H9 (cell line): Measurements from ENCODE around the gene PPARGC1A. TPM values are rescaled to one million over a fixed set of nuclear protein-coding genes. Genes with fewer than 3 reads are reported as not detected.
A peak's percentile ranks its signal among the peaks of the same experiment; 100 is the strongest.

Source experiments
- DNase-seq: peaks from one replicate; pipeline ENCODE4 v3.0.0-alpha.2; 2017
- H2AFZ ChIP-seq: one replicate; pipeline ENCODE4 v1.6.1; 2013; ENCODE audit warnings: mild to moderate bottlenecking, low read length, control low read depth, moderate library complexity
- H2AK5ac ChIP-seq: 2 replicates; pipeline ENCODE4 v1.6.1; 2013; ENCODE audit warnings: low read length, control low read depth, mixed read lengths; ENCODE audit not compliant: insufficient read length
- H2BK120ac ChIP-seq: one replicate; pipeline ENCODE4 v1.6.1; 2013; ENCODE audit warnings: low read depth, mild to moderate bottlenecking, low read length, control low read depth, inconsistent platforms; ENCODE audit not compliant: poor library complexity, severe bottlenecking
- H2BK12ac ChIP-seq: 2 replicates; pipeline ENCODE4 v1.6.1; 2013; ENCODE audit warnings: low read length, control low read depth, mixed read lengths, low read depth; ENCODE audit not compliant: insufficient read length
- H2BK15ac ChIP-seq: 2 replicates; pipeline ENCODE4 v1.6.1; 2013; ENCODE audit warnings: low read depth, low read length, control low read depth
- H2BK20ac ChIP-seq: one replicate; pipeline ENCODE4 v1.6.1; 2013; ENCODE audit warnings: low read depth, mild to moderate bottlenecking, low read length, control low read depth, inconsistent platforms; ENCODE audit not compliant: poor library complexity, severe bottlenecking
- H2BK5ac ChIP-seq: 2 replicates; pipeline ENCODE4 v1.6.1; 2013; ENCODE audit warnings: low read length, control low read depth, mixed read lengths; ENCODE audit not compliant: insufficient read length
- H3K14ac ChIP-seq: 2 replicates; pipeline ENCODE4 v1.6.1; 2013; ENCODE audit warnings: low read length, control low read depth; ENCODE audit not compliant: insufficient read depth
- H3K18ac ChIP-seq: 2 replicates; pipeline ENCODE4 v1.6.1; 2013; ENCODE audit warnings: low read depth, mild to moderate bottlenecking, mixed read lengths, low read length, control low read depth; ENCODE audit not compliant: insufficient read length
- H3K23ac ChIP-seq: 2 replicates; pipeline ENCODE4 v1.6.1; 2013; ENCODE audit warnings: low read length, control low read depth, mixed read lengths, low read depth; ENCODE audit not compliant: insufficient read length
- H3K23me2 ChIP-seq: 2 replicates; pipeline ENCODE4 v1.6.1; 2013; ENCODE audit warnings: low read depth, mild to moderate bottlenecking, mixed read lengths, low read length, control low read depth; ENCODE audit not compliant: insufficient read length, poor library complexity, severe bottlenecking
- H3K27ac ChIP-seq: 2 replicates; pipeline ENCODE4 v1.5.1; 2013; ENCODE audit warnings: low read length, control low read depth, mixed read lengths, low read depth; ENCODE audit not compliant: insufficient read length
- H3K27me3 ChIP-seq: 2 replicates; pipeline ENCODE4 v1.6.1; 2013; ENCODE audit warnings: low read length, control low read depth, inconsistent platforms; ENCODE audit not compliant: insufficient read depth
- H3K4ac ChIP-seq: 2 replicates; pipeline ENCODE4 v1.6.1; 2013; ENCODE audit warnings: low read depth, mild to moderate bottlenecking, control low read depth, inconsistent platforms, low read length, moderate library complexity
- H3K4me1 ChIP-seq: 2 replicates; pipeline ENCODE4 v1.6.1; 2013; ENCODE audit warnings: low read length, control low read depth, inconsistent platforms; ENCODE audit not compliant: insufficient read depth
- H3K4me2 ChIP-seq: 2 replicates; pipeline ENCODE4 v1.6.1; 2013; ENCODE audit warnings: low read length, control low read depth, mixed read lengths; ENCODE audit not compliant: insufficient read length, insufficient read depth
- H3K56ac ChIP-seq: 2 replicates; pipeline ENCODE4 v1.6.1; 2013; ENCODE audit warnings: low read depth, mild to moderate bottlenecking, mixed read lengths, low read length, control low read depth; ENCODE audit not compliant: insufficient read length
- H3K79me1 ChIP-seq: 2 replicates; pipeline ENCODE4 v1.6.1; 2013; ENCODE audit warnings: low read depth, mild to moderate bottlenecking, moderate library complexity, low read length, control low read depth, inconsistent platforms; ENCODE audit not compliant: insufficient read depth, poor library complexity, severe bottlenecking
- H3K79me2 ChIP-seq: 2 replicates; pipeline ENCODE4 v1.6.1; 2013; ENCODE audit warnings: low read length, control low read depth, inconsistent platforms; ENCODE audit not compliant: insufficient read depth
- H3K9ac ChIP-seq: 2 replicates; pipeline ENCODE4 v1.6.1; 2013; ENCODE audit warnings: low read length, control low read depth, mixed read lengths; ENCODE audit not compliant: insufficient read length; ENCODE audit errors: extremely low read depth
- H3K9me3 ChIP-seq: one replicate; pipeline ENCODE4 v1.6.1; 2013; ENCODE audit warnings: low read depth, low read length, inconsistent platforms; ENCODE audit not compliant: control insufficient read depth
- H3T11ph ChIP-seq: one replicate; pipeline ENCODE4 v1.6.1; 2013; ENCODE audit warnings: mild to moderate bottlenecking, low read length, control low read depth, inconsistent platforms
- H4K20me1 ChIP-seq: one replicate; pipeline ENCODE4 v1.6.1; 2013; ENCODE audit not compliant: control insufficient read depth, insufficient read length, insufficient read depth
- H4K5ac ChIP-seq: 2 replicates; pipeline ENCODE4 v1.6.1; 2013; ENCODE audit warnings: low read depth, mild to moderate bottlenecking, mixed read lengths, low read length, control low read depth; ENCODE audit not compliant: insufficient read length
- H4K8ac ChIP-seq: replicated peaks from 2 replicates; pipeline ENCODE4 v1.6.1; 2013; ENCODE audit warnings: low read length, control low read depth, mixed read lengths, low read depth; ENCODE audit not compliant: insufficient read length
- H4K91ac ChIP-seq: 2 replicates; pipeline ENCODE4 v1.6.1; 2013; ENCODE audit warnings: low read depth, mild to moderate bottlenecking, moderate library complexity, mixed read lengths, low read length, control low read depth; ENCODE audit not compliant: insufficient read length
- H3K27ac Mint-ChIP-seq, 3 experiments: 2 replicates in 2 of 3; 3 replicates in 1 of 3; pipeline ENCODE4 v1.8.0; 2020 to 2021; ENCODE audit warnings: mixed read lengths in 3 of 3, mild to moderate bottlenecking in 1 of 3, moderate library complexity in 1 of 3
- H3K27me3 Mint-ChIP-seq: 2 replicates; pipeline ENCODE4 v1.8.0; 2021; ENCODE audit warnings: low read depth, mild to moderate bottlenecking, moderate library complexity, mixed read lengths
- H3K36me3 Mint-ChIP-seq, 3 experiments: 2 replicates in 2 of 3; 3 replicates in 1 of 3; pipeline ENCODE4 v1.8.0; 2020 to 2021; ENCODE audit warnings: low read depth in 3 of 3, mixed read lengths in 3 of 3; ENCODE audit not compliant: insufficient read depth in 1 of 3
- H3K4me1 Mint-ChIP-seq, 2 experiments: 2 replicates each; pipeline ENCODE4 v1.8.0; 2020; ENCODE audit warnings: mixed read lengths in 2 of 2
- H3K4me3 Mint-ChIP-seq, 2 experiments: 2 replicates in 1 of 2; 3 replicates in 1 of 2; pipeline ENCODE4 v1.8.0; 2020 to 2021; ENCODE audit warnings: mild to moderate bottlenecking in 2 of 2, mixed read lengths in 2 of 2, moderate library complexity in 1 of 2
- H3K9me3 Mint-ChIP-seq, 2 experiments: 2 replicates in 1 of 2; 3 replicates in 1 of 2; pipeline ENCODE4 v1.8.0; 2020; ENCODE audit warnings: mild to moderate bottlenecking in 2 of 2, mixed read lengths in 2 of 2, moderate library complexity in 1 of 2
- WGBS: extraction: QIAGEN DNeasy Blood & Tissue Kit; methylation state at CpG from one replicate; pipeline ENCODE4 v1.1.7; 2013; ENCODE audit warnings: missing lambda C conversion rate, low lambda C conversion rate, mixed read lengths; ENCODE audit not compliant: insufficient read length; ENCODE audit errors: extremely low coverage; 5-methylcytosine and 5-hydroxymethylcytosine counted together
- total RNA-seq: library from RNA; stranded (reverse); gene quantifications from 2 replicates; pipeline ENCODE4 v1.2.1, GENCODE V29; 2021
- TF ChIP-seq, protein P1 (sequence below): fragments of 200-600 bp; sonication (generic); conservative IDR thresholded peaks from 3 replicates; pipeline ENCODE4 v1.8.0; 2021; ENCODE audit warnings: antibody characterized with exemption, mild to moderate bottlenecking

The PPARGC1A gene
- total RNA-seq, 1 experiment from 2014 or later: 1.7 TPM

DNA sequence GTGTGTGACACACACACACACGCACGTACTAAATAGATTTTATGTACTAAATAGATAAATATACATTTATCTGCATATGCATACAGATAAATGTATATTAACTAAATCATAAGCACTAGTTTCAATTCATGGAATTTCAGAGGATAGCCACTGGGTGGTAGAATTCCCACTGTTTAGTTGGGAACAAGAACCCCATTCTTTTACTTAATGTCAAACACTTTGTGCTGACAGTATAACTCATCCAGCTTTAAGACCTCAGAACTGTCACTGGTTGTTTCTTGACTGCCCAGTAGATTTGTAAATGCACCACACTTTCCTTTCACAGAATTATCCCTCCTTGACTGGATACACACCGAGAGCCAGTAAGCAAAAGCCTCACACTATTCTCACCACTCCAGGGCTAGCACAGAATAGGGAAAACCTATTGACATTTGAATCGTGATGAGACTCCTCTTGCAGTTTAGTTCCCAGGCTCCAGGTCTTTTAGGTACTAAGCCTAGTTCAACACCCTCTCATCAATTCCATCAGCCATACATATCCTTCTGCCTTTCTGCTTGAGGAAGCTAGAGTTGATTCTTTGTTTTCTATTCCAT lies 32.4 kb downstream of the PPARGC1A start:
- H4K91ac ChIP-seq: no peak overlapping the region
- no peaks in the 10 kb centered on the region for H3K27me3 Mint-ChIP-seq
- no CpG with 5 or more reads among the region's 4 CpGs for WGBS

More for the DNA sequence above, 32.4 kb downstream of the PPARGC1A start:
- H3K14ac ChIP-seq: no peak overlapping the region
- peaks cover 16 to 17% of the 10 kb centered on the region in 2 experiments for H3K4me1 Mint-ChIP-seq
- no peak overlapping the region for H2AK5ac ChIP-seq
- H3K9me3 ChIP-seq: no peaks in the 10 kb centered on the region
- H2BK120ac ChIP-seq: no peak overlapping the region
- no peak overlapping the region for H4K5ac ChIP-seq
- DNase-seq: no peak
- TF ChIP-seq, protein P1, sequence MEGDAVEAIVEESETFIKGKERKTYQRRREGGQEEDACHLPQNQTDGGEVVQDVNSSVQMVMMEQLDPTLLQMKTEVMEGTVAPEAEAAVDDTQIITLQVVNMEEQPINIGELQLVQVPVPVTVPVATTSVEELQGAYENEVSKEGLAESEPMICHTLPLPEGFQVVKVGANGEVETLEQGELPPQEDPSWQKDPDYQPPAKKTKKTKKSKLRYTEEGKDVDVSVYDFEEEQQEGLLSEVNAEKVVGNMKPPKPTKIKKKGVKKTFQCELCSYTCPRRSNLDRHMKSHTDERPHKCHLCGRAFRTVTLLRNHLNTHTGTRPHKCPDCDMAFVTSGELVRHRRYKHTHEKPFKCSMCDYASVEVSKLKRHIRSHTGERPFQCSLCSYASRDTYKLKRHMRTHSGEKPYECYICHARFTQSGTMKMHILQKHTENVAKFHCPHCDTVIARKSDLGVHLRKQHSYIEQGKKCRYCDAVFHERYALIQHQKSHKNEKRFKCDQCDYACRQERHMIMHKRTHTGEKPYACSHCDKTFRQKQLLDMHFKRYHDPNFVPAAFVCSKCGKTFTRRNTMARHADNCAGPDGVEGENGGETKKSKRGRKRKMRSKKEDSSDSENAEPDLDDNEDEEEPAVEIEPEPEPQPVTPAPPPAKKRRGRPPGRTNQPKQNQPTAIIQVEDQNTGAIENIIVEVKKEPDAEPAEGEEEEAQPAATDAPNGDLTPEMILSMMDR: peak; percentile 40; the same call in 2 of the 3 replicates
- H2BK12ac ChIP-seq: no peak overlapping the region
- no peak overlapping the region for H3K23ac ChIP-seq
- no peak overlapping the region for H3K4me2 ChIP-seq
- H3K23me2 ChIP-seq: no peaks in the 10 kb centered on the region
- H3K79me1 ChIP-seq: no peaks in the 10 kb centered on the region
- H3K18ac ChIP-seq: no peak overlapping the region
- no peak overlapping the region for H2AFZ ChIP-seq
- no peak overlapping the region for H3K9ac ChIP-seq
- H3K36me3 Mint-ChIP-seq: peaks cover 2 to 4% (median 3%) of the 10 kb centered on the region in 3 experiments; a peak in 5 of 7 replicates
- H3K27me3 ChIP-seq: no peaks in the 10 kb centered on the region
- no peak overlapping the region; a peak in 1 of 7 replicates for H3K27ac Mint-ChIP-seq
- H3K4me3 Mint-ChIP-seq: no peak overlapping the region
- no peaks in the 10 kb centered on the region for H3K79me2 ChIP-seq
- no peaks in the 10 kb centered on the region for H3K4me1 ChIP-seq
- no peak overlapping the region for H3T11ph ChIP-seq
- H2BK15ac ChIP-seq: no peak overlapping the region
- no peak overlapping the region for H2BK5ac ChIP-seq
- H2BK20ac ChIP-seq: no peak overlapping the region
- peaks cover 3 to 7% of the 10 kb centered on the region in 2 experiments; a peak in 4 of 5 replicates for H3K9me3 Mint-ChIP-seq
- H4K8ac ChIP-seq: no peak overlapping the region
- H3K4ac ChIP-seq: no peak overlapping the region
- no peak overlapping the region for H3K56ac ChIP-seq
- no peaks in the 10 kb centered on the region for H4K20me1 ChIP-seq
- H3K27ac ChIP-seq: no peak overlapping the region
